Heart left ventricle (tissue), 16 donors: Measurements from ENCODE around the gene DNAJC28. TPM values are rescaled to one million over a fixed set of nuclear protein-coding genes. Genes with fewer than 3 reads are reported as not detected.
"Not testable (repeated sequence)": the region's sequence is repeated elsewhere in the genome, so short reads cannot be mapped to it uniquely, and the experiment has no call there.

Experiments used
- ATAC-seq, 4 donors: fragments of 200-7000 bp; cut with Tn5 transposase; one replicate each; pipeline ENCODE4 v1.9.1; 2020 to 2022; ENCODE audit warnings: moderate library complexity in 4 of 4, mild to moderate bottlenecking in 3 of 4, moderate number of reproducible peaks in 1 of 4
- DNase-seq, 5 donors: peaks; one replicate each; pipeline ENCODE4 v3.0.0-alpha.2; 2020
- H3K27ac ChIP-seq, 12 donors: fragments of 200-600 bp; sonication (generic) in 4 of 12; one replicate each; pipeline versions ENCODE4 v1.5.0 to v1.8.0; 2016 to 2022; ENCODE audit warnings: mild to moderate bottlenecking in 2 of 12
- H3K27me3 ChIP-seq, 9 donors: fragments of 200-600 bp; sonication (generic) in 2 of 9; one replicate each; pipeline versions ENCODE4 v1.5.1 to v1.8.0; 2016 to 2022; ENCODE audit warnings: mild to moderate bottlenecking in 3 of 9
- H3K36me3 ChIP-seq, 9 donors: fragments of 200-600 bp; sonication (generic) in 2 of 9; one replicate each; pipeline versions ENCODE4 v1.5.0 to v1.8.0; 2018 to 2022; ENCODE audit warnings: mild to moderate bottlenecking in 2 of 9
- H3K4me1 ChIP-seq, 12 donors: fragments of 200-600 bp; sonication (generic) in 4 of 12; one replicate each; pipeline versions ENCODE4 v1.5.0 to v1.8.0; 2016 to 2022; ENCODE audit warnings: mild to moderate bottlenecking in 3 of 12
- H3K4me3 ChIP-seq, 12 donors: fragments of 200-600 bp; sonication (generic) in 4 of 12; one replicate each; pipeline versions ENCODE4 v1.5.0 to v1.8.0; 2017 to 2022; ENCODE audit warnings: mild to moderate bottlenecking in 9 of 12, moderate library complexity in 4 of 12
- H3K9me3 ChIP-seq, 12 donors: fragments of 200-600 bp; sonication (generic) in 4 of 12; one replicate each; pipeline versions ENCODE4 v1.5.0 to v1.8.0; 2016 to 2022; ENCODE audit warnings: mild to moderate bottlenecking in 1 of 12
- CTCF ChIP-seq, 12 donors: fragments of 200-600 bp; sonication (generic) in 4 of 12; IDR thresholded peaks; one replicate each; pipeline versions ENCODE4 v1.5.0 to v1.8.0; 2018 to 2022; ENCODE audit warnings: antibody characterized with exemption in 12 of 12, mild to moderate bottlenecking in 5 of 12
- POLR2A ChIP-seq, 2 donors: fragments of 450-650 bp; IDR thresholded peaks; one replicate each; pipeline ENCODE4 v1.6.1; 2017; ENCODE audit warnings: antibody characterized with exemption in 2 of 2, mild to moderate bottlenecking in 2 of 2, moderate library complexity in 2 of 2
- WGBS, 4 donors: extraction: QIAGEN DNeasy Blood & Tissue Kit in 2 of 4; methylation state at CpG; one replicate each; pipeline versions ENCODE4 v1.1.5 to v1.1.7; 2013 to 2018; 5-methylcytosine and 5-hydroxymethylcytosine counted together
- intact Hi-C, 10 donors: fragments of 100-400 bp; cut with DNase I; formaldehyde crosslinking; loops; one replicate each; pipeline versions ENCODE4 v1.11.1 to v1.14.2; 2022
- polyA plus RNA-seq, 2 donors: library from polyadenylated mRNA; stranded (reverse); fragments of 200-250 nt; gene quantifications; one replicate each; pipeline ENCODE4 v1.2.3, GENCODE V29; 2013
- total RNA-seq, 9 donors: library from RNA; depleted of rRNA in 2 of 9; stranded (reverse); fragments of >200 nt in 2 of 9; fragmentation: NEBNext Ultra II Directional in 3 of 9; extraction: Animal tissue kit (Norgen Biotek cat#: 25700) in 3 of 9; gene quantifications; one replicate each; pipeline versions ENCODE4 v1.1.0 to v1.2.4, GENCODE V29; 2016 to 2023
- donor health status: ischemic (EF 13 %, LVEDD 7.1; RV severe dilation, severe dysfunction).
- donor health status: healthy with polysubstance abuse.
- donor health status: DM: no; HTN: yes; CAD: no.
- donor health status: DM: no; HTN: no; CAD: no.
- donor health status: ischemic (EF 25% LVEDD 6.9; RV normal size, moderate dysfunction).
- donor health status: ischemic (EF 25% LVEDD 5.7; RV mildly dilated, moderate dysfunction).
- donor health status: healthy.
- donor health status: DM: yes; HTN: yes; CAD: no.
- donor health status: ischemic (EF 35%, LVEDD 5.7; RV mildly dilated, moderate dysfunction).
- donor health status: nonischemic (EF 11% LVEDD 7.7; RV severe dilation, severe dysfunction).
- donor health status: DM: yes; HTN: yes; CAD: no.
- donor health status: PGD.
- donor health status: ischemic (EF 29% LVEDD 5.4; RV normal size, mild dysfunction).
- donor health status: nonischemic (EF 23%, LVEDD 6.1; RV moderate dilation, normal function).

Gene DNAJC28
- total and polyA plus RNA-seq, 11 donors = 2.5 to 10.3 (median 5.8) TPM

GRCh38 chr21:33451634-33452071 is 39.9 kb downstream of the DNAJC28 start:
- H3K4me3 ChIP-seq = no peak overlapping the region
- intact Hi-C loops = no loop called here
- TF ChIP-seq CTCF (IDR thresholded peaks at IDR 0.05) (no peak), POLR2A (IDR thresholded peaks at IDR 0.05) (no peak)
- H3K36me3 ChIP-seq = peaks cover 0 to 91% (median 75%) of the 10 kb centered on the region in 9 donors
- WGBS, 4 donors = 88 to 95% (median 92%) methylated on average over 1 of the region's 1 CpG
- H3K27me3 ChIP-seq = no peaks in the 10 kb centered on the region
- ATAC-seq (no peak), DNase-seq (no peak)
- peaks cover 0 to 7% (median 0%) of the 10 kb centered on the region in 12 donors for H3K4me1 ChIP-seq
- no peaks in the 10 kb centered on the region for H3K9me3 ChIP-seq
- H3K27ac ChIP-seq = no peak overlapping the region

- Histone ChIP-seq H3K9me3 (no peaks in the 10 kb centered on the region), H3K36me3 (peaks cover 0 to 80% (median 62%) of the 10 kb centered on the region in 9 donors), H3K27ac (no peak overlapping the region), H3K4me3 (no peak overlapping the region), H3K4me1 (peaks cover 0 to 17% (median 4%) of the 10 kb centered on the region in 12 donors), H3K27me3 (no peaks in the 10 kb centered on the region)
- no peak for TF ChIP-seq CTCF (IDR thresholded peaks at IDR 0.05)
- no peak for TF ChIP-seq POLR2A (IDR thresholded peaks at IDR 0.05)
- WGBS, 4 donors = 80 to 91% (median 88%) methylated on average over 4 of the region's 4 CpGs
- DNase-seq = no peak
- intact Hi-C loops = loop anchor here (5.0 to 10.0 kb wide), 7 partner anchors 75 to 615 kb away; no protein-coding TSS in a partner anchor
- ATAC-seq = no peak
Measured at GRCh38 chr21:33449616-33450015, 41.9 kb downstream of the DNAJC28 start.

GRCh38 chr21:33446620-33447019 is 44.9 kb downstream of the DNAJC28 start:
- H3K9me3 ChIP-seq, H3K27ac ChIP-seq, H3K27me3 ChIP-seq, DNase-seq, ATAC-seq, H3K4me3 ChIP-seq: not testable (repeated sequence)
- H3K36me3 ChIP-seq = peaks cover 0 to 61% (median 42%) of the 10 kb centered on the region in 9 donors
- WGBS, 4 donors = 94 to 98% (median 97%) methylated on average over 6 of the region's 6 CpGs
- intact Hi-C loops = loop anchor here (2.0 to 10.0 kb wide), 8 partner anchors 72 to 612 kb away; no protein-coding TSS in a partner anchor
- H3K4me1 ChIP-seq = peaks cover 0 to 18% (median 12%) of the 10 kb centered on the region in 12 donors

GRCh38 chr21:33444499-33444898 is 47.0 kb downstream of the DNAJC28 start:
- no peak for TF ChIP-seq CTCF (IDR thresholded peaks at IDR 0.05)
- no peak for TF ChIP-seq POLR2A (IDR thresholded peaks at IDR 0.05)
- Histone ChIP-seq H3K27me3 (no peaks in the 10 kb centered on the region), H3K36me3 (peaks cover 0 to 49% (median 25%) of the 10 kb centered on the region in 9 donors), H3K27ac (peak overlapping the region in 5 of 12 donors; percentile 0 to 60 (median 8)), H3K9me3 (no peaks in the 10 kb centered on the region), H3K4me3 (no peak overlapping the region), H3K4me1 (peaks cover 0 to 26% (median 13%) of the 10 kb centered on the region in 12 donors)
- WGBS, 4 donors = 36 to 68% (median 49%) methylated on average over 2 of the region's 2 CpGs
- intact Hi-C loops = loop anchor here in 9 of 10 donors (2.0 to 10.0 kb wide), 10 partner anchors 70 to 610 kb away; no protein-coding TSS in a partner anchor
- DNase-seq = no peak
- ATAC-seq = no peak
